Endodermal cell (in vitro differentiated cells): ENCODE data around the gene USP43. TPM values are rescaled to one million over a fixed set of nuclear protein-coding genes. Genes with fewer than 3 reads are reported as not detected.

Experiments used
- DNase-seq: peaks from one replicate; pipeline ENCODE4 v3.0.0-alpha.2; 2017
- H3K27ac ChIP-seq: 2 replicates; pipeline ENCODE4 v1.5.1; 2013; ENCODE audit warnings: mild to moderate bottlenecking, low read depth, low read length, moderate library complexity
- H3K27me3 ChIP-seq: 2 replicates; pipeline ENCODE4 v1.6.1; 2013; ENCODE audit warnings: mild to moderate bottlenecking, low read length, moderate library complexity; ENCODE audit not compliant: insufficient read depth, control insufficient read depth, poor library complexity, severe bottlenecking
- H3K36me3 ChIP-seq: 2 replicates; pipeline ENCODE4 v1.7.0; 2013; ENCODE audit warnings: mild to moderate bottlenecking, low read length, moderate library complexity; ENCODE audit not compliant: control insufficient read depth, insufficient read depth
- H3K4me1 ChIP-seq: one replicate; pipeline ENCODE4 v1.7.0; 2013; ENCODE audit warnings: low read length; ENCODE audit not compliant: control insufficient read depth, insufficient read depth
- H3K4me3 ChIP-seq: 2 replicates; pipeline ENCODE4 v1.5.1; 2013; ENCODE audit warnings: mild to moderate bottlenecking, low read length, moderate library complexity
- H3K9ac ChIP-seq: 2 replicates; pipeline ENCODE4 v1.6.1; 2013; ENCODE audit warnings: mild to moderate bottlenecking, low read length, moderate library complexity; ENCODE audit not compliant: poor library complexity, severe bottlenecking; ENCODE audit errors: extremely low read depth
- H3K9me3 ChIP-seq: 2 replicates; pipeline ENCODE4 v1.6.1; 2013; ENCODE audit warnings: mild to moderate bottlenecking, low read length, moderate library complexity; ENCODE audit not compliant: control insufficient read depth
- H3K27ac Mint-ChIP-seq: 2 replicates; pipeline ENCODE4 v1.8.0; 2020; ENCODE audit warnings: mixed read lengths
- H3K27me3 Mint-ChIP-seq: 2 replicates; pipeline ENCODE4 v1.8.0; 2021; ENCODE audit warnings: mild to moderate bottlenecking, mixed read lengths; ENCODE audit not compliant: insufficient read depth
- H3K36me3 Mint-ChIP-seq: 2 replicates; pipeline ENCODE4 v1.8.0; 2020; ENCODE audit warnings: low read depth, mixed read lengths
- H3K4me1 Mint-ChIP-seq: 2 replicates; pipeline ENCODE4 v1.8.0; 2020; ENCODE audit warnings: mixed read lengths
- H3K4me3 Mint-ChIP-seq: 2 replicates; pipeline ENCODE4 v1.8.0; 2020; ENCODE audit warnings: mild to moderate bottlenecking, moderate library complexity, mixed read lengths
- H3K9me3 Mint-ChIP-seq: 2 replicates; pipeline ENCODE4 v1.8.0; 2020; ENCODE audit warnings: mild to moderate bottlenecking, mixed read lengths
- WGBS, 2 experiments: methylation state at CpG; one replicate each; pipeline versions ENCODE4 v1.1.5 to v1.1.7; 2013; ENCODE audit warnings: missing lambda C conversion rate in 2 of 2, mixed read lengths in 1 of 2; ENCODE audit not compliant: insufficient coverage in 1 of 2, insufficient read length in 1 of 2; 5-methylcytosine and 5-hydroxymethylcytosine counted together
- total RNA-seq, 2 donors: library from RNA; stranded (reverse); fragmentation: NEBNext Ultra II Directional in 1 of 2; extraction: Animal tissue kit (Norgen Biotek cat#: 25700) in 1 of 2; gene quantifications; 2 replicates in 1 of 2; 3 replicates in 1 of 2; pipeline ENCODE4 v1.2.1, GENCODE V29; 2021
- TF ChIP-seq, protein P1 (sequence below): fragments of 200-600 bp; sonication (generic); conservative IDR thresholded peaks from 2 replicates; pipeline ENCODE4 v1.5.0; 2021; ENCODE audit warnings: antibody characterized with exemption, mild to moderate bottlenecking

The USP43 gene
- total RNA-seq, 2 donors from 2014 or later = 8.6 to 12.6 TPM

DNA sequence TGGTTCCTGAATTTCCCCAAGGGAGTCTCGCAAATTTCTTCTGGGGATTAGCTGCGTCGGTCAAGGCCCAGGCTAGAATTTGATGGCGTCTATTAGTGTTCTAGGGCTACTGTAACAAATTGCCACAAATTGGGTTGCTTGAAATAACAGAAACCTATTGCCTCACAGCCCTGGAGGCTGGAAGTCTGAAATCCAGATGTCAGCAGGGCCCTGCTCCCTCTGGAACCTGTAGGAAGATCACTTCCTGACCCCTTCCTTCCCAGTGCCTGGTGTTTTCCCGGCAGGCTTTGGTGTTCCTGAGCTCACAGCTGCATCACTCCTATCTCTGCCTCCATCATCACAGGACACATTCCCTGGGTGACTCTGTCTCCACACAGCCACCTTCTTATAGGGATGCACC, 121.7 kb downstream of the USP43 start:
- H3K9ac ChIP-seq = no peak overlapping the region
- H3K9me3 ChIP-seq = no peaks in the 10 kb centered on the region
- H3K4me3 ChIP-seq = no peak overlapping the region
- no peak overlapping the region for H3K27ac ChIP-seq
- no peaks in the 10 kb centered on the region for H3K9me3 Mint-ChIP-seq
- no peak for DNase-seq
- no peak overlapping the region for H3K4me3 Mint-ChIP-seq
- TF ChIP-seq, protein P1, sequence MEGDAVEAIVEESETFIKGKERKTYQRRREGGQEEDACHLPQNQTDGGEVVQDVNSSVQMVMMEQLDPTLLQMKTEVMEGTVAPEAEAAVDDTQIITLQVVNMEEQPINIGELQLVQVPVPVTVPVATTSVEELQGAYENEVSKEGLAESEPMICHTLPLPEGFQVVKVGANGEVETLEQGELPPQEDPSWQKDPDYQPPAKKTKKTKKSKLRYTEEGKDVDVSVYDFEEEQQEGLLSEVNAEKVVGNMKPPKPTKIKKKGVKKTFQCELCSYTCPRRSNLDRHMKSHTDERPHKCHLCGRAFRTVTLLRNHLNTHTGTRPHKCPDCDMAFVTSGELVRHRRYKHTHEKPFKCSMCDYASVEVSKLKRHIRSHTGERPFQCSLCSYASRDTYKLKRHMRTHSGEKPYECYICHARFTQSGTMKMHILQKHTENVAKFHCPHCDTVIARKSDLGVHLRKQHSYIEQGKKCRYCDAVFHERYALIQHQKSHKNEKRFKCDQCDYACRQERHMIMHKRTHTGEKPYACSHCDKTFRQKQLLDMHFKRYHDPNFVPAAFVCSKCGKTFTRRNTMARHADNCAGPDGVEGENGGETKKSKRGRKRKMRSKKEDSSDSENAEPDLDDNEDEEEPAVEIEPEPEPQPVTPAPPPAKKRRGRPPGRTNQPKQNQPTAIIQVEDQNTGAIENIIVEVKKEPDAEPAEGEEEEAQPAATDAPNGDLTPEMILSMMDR = no peak
- no peaks in the 10 kb centered on the region for H3K4me1 ChIP-seq
- H3K36me3 Mint-ChIP-seq = no peaks in the 10 kb centered on the region
- H3K27me3 ChIP-seq = peaks cover 17% of the 10 kb centered on the region
- H3K27me3 Mint-ChIP-seq = peaks cover 15% of the 10 kb centered on the region
- H3K4me1 Mint-ChIP-seq = no peaks in the 10 kb centered on the region
- 87 to 100% methylated on average over 1 to 5 of the region's 5 CpGs for whole genome bisulfite sequencing, 2 experiments
- H3K36me3 ChIP-seq = no peaks in the 10 kb centered on the region
- no peak overlapping the region for H3K27ac Mint-ChIP-seq

DNA sequence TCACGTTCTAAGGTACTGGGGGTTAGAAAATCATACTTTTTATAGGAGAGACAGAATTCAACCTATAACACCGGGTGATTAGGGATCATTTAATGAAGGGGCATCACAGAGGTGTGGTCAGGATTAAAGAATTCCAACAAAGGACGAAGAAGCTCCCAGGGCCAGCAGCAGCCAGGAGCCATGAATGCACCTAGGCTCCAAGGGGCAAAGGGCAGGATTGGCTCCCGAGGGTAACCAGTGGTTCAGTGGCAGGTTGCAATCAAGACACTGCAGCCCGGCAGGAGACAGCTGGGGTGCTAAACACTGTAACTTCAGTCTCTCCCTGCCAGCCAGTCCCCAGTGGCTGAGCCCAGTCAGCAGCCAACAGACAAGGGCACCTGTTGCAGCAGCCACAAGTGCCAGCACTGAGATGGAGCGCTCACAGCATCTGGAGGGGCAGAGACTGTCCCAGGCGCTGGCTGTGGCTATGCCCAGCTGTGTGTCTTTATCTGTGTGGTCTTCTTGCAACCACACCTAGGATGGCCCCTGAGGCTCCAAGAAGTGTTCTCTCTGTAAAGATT, 122.2 kb downstream of the USP43 start:
- TF ChIP-seq, protein P1 = no peak
- H3K27me3 ChIP-seq = peaks cover 17% of the 10 kb centered on the region
- H3K4me3 ChIP-seq = no peak overlapping the region
- H3K36me3 Mint-ChIP-seq = no peaks in the 10 kb centered on the region
- H3K4me3 Mint-ChIP-seq = no peak overlapping the region
- H3K4me1 Mint-ChIP-seq = no peaks in the 10 kb centered on the region
- DNase-seq = peak; percentile 50
- no peaks in the 10 kb centered on the region for H3K9me3 ChIP-seq
- H3K36me3 ChIP-seq = no peaks in the 10 kb centered on the region
- no peak overlapping the region for H3K9ac ChIP-seq
- no peaks in the 10 kb centered on the region for H3K9me3 Mint-ChIP-seq
- no peak overlapping the region for H3K27ac Mint-ChIP-seq
- H3K4me1 ChIP-seq = no peaks in the 10 kb centered on the region
- H3K27ac ChIP-seq = no peak overlapping the region
- 83 to 89% methylated on average over 4 to 7 of the region's 7 CpGs for WGBS, 2 experiments
- H3K27me3 Mint-ChIP-seq = peaks cover 15% of the 10 kb centered on the region

DNA sequence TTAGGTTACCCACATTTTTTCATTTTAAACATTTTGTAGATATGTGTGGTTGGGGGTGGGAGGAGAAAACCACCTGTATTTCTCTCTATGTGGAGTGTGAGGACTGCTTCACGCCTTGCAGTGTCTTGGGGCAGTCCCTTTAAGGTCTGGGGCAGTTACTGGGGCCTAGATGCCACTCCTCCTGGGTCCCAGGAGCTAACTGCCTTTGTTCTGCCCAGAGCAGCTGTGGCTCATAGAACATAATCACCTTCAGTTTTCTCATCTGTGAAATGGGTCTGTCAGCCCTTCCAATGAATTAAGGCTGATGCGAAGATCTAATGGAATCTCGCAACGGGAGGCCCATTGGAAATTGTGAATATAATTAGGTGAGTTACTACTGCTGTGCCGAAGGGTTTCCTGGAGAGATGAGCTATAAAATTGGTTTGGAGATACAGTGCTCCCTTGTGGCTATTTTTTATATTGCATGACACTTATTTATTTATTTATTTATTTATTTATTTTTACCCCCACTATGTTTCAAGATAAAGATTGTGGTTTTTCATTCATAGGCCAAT, 123.1 kb downstream of the USP43 start:
- Histone ChIP-seq H3K9ac (no peak overlapping the region), H3K27me3 (peaks cover 17% of the 10 kb centered on the region), H3K36me3 (no peaks in the 10 kb centered on the region), H3K9me3 (no peaks in the 10 kb centered on the region), H3K27ac (no peak overlapping the region), H3K4me1 (no peaks in the 10 kb centered on the region), H3K4me3 (no peak overlapping the region)
- Mint-ChIP-seq H3K4me3 (no peak overlapping the region), H3K4me1 (no peaks in the 10 kb centered on the region), H3K27me3 (peaks cover 15% of the 10 kb centered on the region), H3K9me3 (no peaks in the 10 kb centered on the region), H3K36me3 (no peaks in the 10 kb centered on the region), H3K27ac (no peak overlapping the region)
- WGBS, 2 experiments = 56 to 100% methylated on average over 1 to 5 of the region's 5 CpGs
- TF ChIP-seq, protein P1 = peak; percentile 78
- DNase-seq = peak; percentile 65
